ENCODE measurements around the gene KRTAP9-9. TPM values are rescaled to one million over a fixed set of nuclear protein-coding genes. Genes with fewer than 3 reads are reported as not detected.

The KRTAP9-9 gene
- total and polyA plus RNA-seq, 2 of the 8 experiments (the other 6 are each of a cell fraction or from before 2014, with no cell fraction given): not detected

DNA sequence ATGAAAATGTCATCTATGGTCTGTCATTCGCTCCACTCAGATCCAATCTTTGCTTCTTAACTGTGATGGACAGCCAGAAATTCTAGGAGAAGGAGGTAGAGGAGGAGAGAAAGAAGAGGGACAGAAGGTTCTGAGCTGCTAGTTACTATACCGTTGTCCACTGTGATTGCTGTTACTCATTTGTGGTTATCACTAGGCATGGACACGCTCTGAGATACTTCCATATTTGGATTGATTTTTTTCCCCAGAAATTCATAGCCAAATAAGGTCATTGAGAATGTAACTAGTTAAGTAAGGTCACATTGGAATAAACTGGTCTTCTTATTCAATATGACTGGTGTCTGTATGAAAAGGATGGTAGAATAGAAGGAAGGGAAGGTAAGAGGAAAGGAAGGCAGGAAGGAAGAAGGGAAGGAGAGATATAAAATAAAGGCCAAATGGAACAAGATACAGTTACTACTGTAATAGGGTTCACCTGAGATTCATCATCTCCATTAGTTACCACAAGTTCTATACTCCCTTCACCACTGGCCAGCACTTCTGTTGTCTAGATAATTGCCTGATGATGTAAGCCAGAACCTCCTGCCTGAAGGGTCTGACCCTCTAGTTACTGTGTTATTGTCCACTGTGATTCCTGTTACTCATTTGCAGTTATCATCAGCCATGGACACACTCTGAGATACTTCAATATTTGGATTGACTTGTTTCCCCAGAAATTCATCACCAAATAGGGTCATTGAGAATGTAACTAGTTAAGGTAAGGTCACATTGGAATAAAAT, 23.2 kb downstream of the KRTAP9-9 start:
- Histone ChIP-seq H2BK5ac (ENCODE audit: low read depth, low read length) (no peak overlapping the region), H3K27ac (ENCODE audit: low read depth, low read length) (no peak overlapping the region), H2BK20ac (ENCODE audit: low read length) (no peak overlapping the region), H3K9ac (replicated peaks in 1 of 4; ENCODE audit: extremely low read depth in 1 of 4, low read depth in 3 of 4, low read length in 3 of 4) (no peak overlapping the region), H3K23me2 (ENCODE audit: low read depth, low read length) (no peaks in the 10 kb centered on the region), H2BK12ac (ENCODE audit: low read depth, low read length) (no peak overlapping the region), H4K20me1 (replicated peaks in 1 of 2; ENCODE audit: control insufficient read depth in 1 of 2, insufficient read depth in 2 of 2, low read length in 2 of 2) (no peaks in the 10 kb centered on the region), H3K27me3 (replicated peaks in 1 of 4; ENCODE audit: control insufficient read depth in 3 of 4, extremely low read depth in 1 of 4, insufficient read depth in 3 of 4, low read length in 3 of 4) (no peaks in the 10 kb centered on the region), H2BK15ac (ENCODE audit: low read length) (no peak overlapping the region), H3K36me3 (ENCODE audit: control insufficient read depth in 2 of 4, insufficient read depth in 4 of 4, low read length in 3 of 4) (no peaks in the 10 kb centered on the region), H3K14ac (ENCODE audit: insufficient read length) (no peak overlapping the region), H4K8ac (ENCODE audit: extremely low read depth, insufficient read depth, low read length) (no peak overlapping the region), H2BK120ac (replicated peaks; ENCODE audit: low read depth, low read length) (no peak overlapping the region), H3K56ac (replicated peaks; ENCODE audit: insufficient read length, low read depth, low read length) (no peak overlapping the region), H4K91ac (replicated peaks; ENCODE audit: insufficient read length, low read length) (no peak overlapping the region), H3K79me2 (ENCODE audit: control insufficient read depth in 1 of 2, insufficient read depth in 2 of 2, low read length in 2 of 2) (no peaks in the 10 kb centered on the region), H3K23ac (ENCODE audit: insufficient read length) (no peak overlapping the region), H4K5ac (ENCODE audit: insufficient read length, low read depth, low read length) (no peak overlapping the region), H2AFZ (ENCODE audit: low read length) (no peak overlapping the region), H3K4me3 (ENCODE audit: extremely low read depth in 1 of 4, insufficient read depth in 2 of 4, low read depth in 3 of 4, low read length in 4 of 4) (no peak overlapping the region), H3K4ac (replicated peaks; ENCODE audit: insufficient read length, low read depth, low read length) (no peak overlapping the region), H2AK5ac (ENCODE audit: low read depth, low read length) (no peak overlapping the region), H3K4me2 (ENCODE audit: insufficient read depth in 1 of 2, low read depth in 2 of 2, low read length in 2 of 2) (no peak overlapping the region), H3K79me1 (ENCODE audit: low read depth, low read length) (no peaks in the 10 kb centered on the region), H3K18ac (ENCODE audit: extremely low read depth, low read length) (no peak overlapping the region), H3K4me1 (replicated peaks in 1 of 4; ENCODE audit: control insufficient read depth in 3 of 4, insufficient read depth in 4 of 4, low read length in 3 of 4) (no peaks in the 10 kb centered on the region), H3K9me3 (ENCODE audit: insufficient read depth in 2 of 2, low read depth in 1 of 2, low read length in 1 of 2) (no peaks in the 10 kb centered on the region)
- POLR2A ChIA-PET (ENCODE audit: partially characterized antibody): no interaction called here
- no peak for FAIRE-seq
- WGBS, 2 experiments (ENCODE audit: extremely low coverage in 1 of 2, insufficient coverage in 1 of 2, insufficient read length in 1 of 2, insufficient replicate concordance in 2 of 2, low coverage in 1 of 2, low lambda C conversion rate in 2 of 2, missing lambda C conversion rate in 1 of 2): 93% methylated on average over 3 of the region's 3 CpGs; no CpG with 5 or more reads in 1 of the 2 experiments
- DNase-seq (ENCODE audit: low read depth in 1 of 2, low spot score in 2 of 2): no peak
- CTCF ChIA-PET (ENCODE audit: partially characterized antibody): no interaction called here
- TF ChIP-seq, protein P1, sequence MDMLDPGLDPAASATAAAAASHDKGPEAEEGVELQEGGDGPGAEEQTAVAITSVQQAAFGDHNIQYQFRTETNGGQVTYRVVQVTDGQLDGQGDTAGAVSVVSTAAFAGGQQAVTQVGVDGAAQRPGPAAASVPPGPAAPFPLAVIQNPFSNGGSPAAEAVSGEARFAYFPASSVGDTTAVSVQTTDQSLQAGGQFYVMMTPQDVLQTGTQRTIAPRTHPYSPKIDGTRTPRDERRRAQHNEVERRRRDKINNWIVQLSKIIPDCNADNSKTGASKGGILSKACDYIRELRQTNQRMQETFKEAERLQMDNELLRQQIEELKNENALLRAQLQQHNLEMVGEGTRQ (IDR thresholded peaks at IDR 0.05; ENCODE audit: low read length): no peak
- TF ChIP-seq MAFK (IDR thresholded peaks at IDR 0.05; ENCODE audit: low read depth, low read length): no peak

Data from H1 (cell line).